ENCODE results near the gene RSRC2.

The RSRC2 gene

GRCh38 chr12:122558745-122559641 is 32.3 kb upstream of the RSRC2 start:
- no peak overlapping the region for H3K4me3 ChIP-seq (ENCODE audit: low read length)
- DNase-seq (ENCODE audit: low read depth): no peak
- no peak for TF ChIP-seq CTCF (conservative IDR thresholded peaks at IDR 0.05; ENCODE audit: low read depth, low read length)

- H3K4me3 ChIP-seq (ENCODE audit: low read length): no peak overlapping the region
- no peak for TF ChIP-seq CTCF (conservative IDR thresholded peaks at IDR 0.05; ENCODE audit: low read depth, low read length)
- no peak for DNase-seq (ENCODE audit: low read depth)
Measured at GRCh38 chr12:122547330-122547729, 20.6 kb upstream of the RSRC2 start.

GRCh38 chr12:122545855-122546254 is 19.1 kb upstream of the RSRC2 start:
- no peak overlapping the region for H3K4me3 ChIP-seq (ENCODE audit: low read length)
- DNase-seq (ENCODE audit: low read depth): no peak
- no peak for TF ChIP-seq CTCF (conservative IDR thresholded peaks at IDR 0.05; ENCODE audit: low read depth, low read length)

GRCh38 chr12:122544537-122544936 is 17.8 kb upstream of the RSRC2 start:
- TF ChIP-seq CTCF (conservative IDR thresholded peaks at IDR 0.05; ENCODE audit: low read depth, low read length): no peak
- H3K4me3 ChIP-seq (ENCODE audit: low read length): no peak overlapping the region
- no peak for DNase-seq (ENCODE audit: low read depth)

- no peak for TF ChIP-seq CTCF (conservative IDR thresholded peaks at IDR 0.05; ENCODE audit: low read depth, low read length)
- DNase-seq (ENCODE audit: low read depth): no peak
Measured at GRCh38 chr12:122538496-122538895, 11.8 kb upstream of the RSRC2 start.

GRCh38 chr12:122537021-122537420 is 10.3 kb upstream of the RSRC2 start:
- H3K4me3 ChIP-seq (ENCODE audit: low read length): no peak overlapping the region
- no peak for TF ChIP-seq CTCF (conservative IDR thresholded peaks at IDR 0.05; ENCODE audit: low read depth, low read length)
- DNase-seq (ENCODE audit: low read depth): no peak

More at GRCh38 chr12:122538496-122538895, 11.8 kb upstream of the RSRC2 start:
- no peak overlapping the region for H3K4me3 ChIP-seq (ENCODE audit: low read length)

- DNase-seq (ENCODE audit: low read depth): no peak
- no peak for TF ChIP-seq CTCF (conservative IDR thresholded peaks at IDR 0.05; ENCODE audit: low read depth, low read length)
- H3K4me3 ChIP-seq (ENCODE audit: low read length): no peak overlapping the region
Measured at GRCh38 chr12:122533856-122534255, 7.1 kb upstream of the RSRC2 start.
